Heart left ventricle (tissue), 16 donors: ENCODE measurements around the gene C2CD4C. TPM values are rescaled to one million over a fixed set of nuclear protein-coding genes. Genes with fewer than 3 reads are reported as not detected.
"Not testable (repeated sequence)": the region's sequence is repeated elsewhere in the genome, so short reads cannot be mapped to it uniquely, and the experiment has no call there.

Experiments
- ATAC-seq, 4 donors: fragments of 200-7000 bp; cut with Tn5 transposase; one replicate each; pipeline ENCODE4 v1.9.1; 2020 to 2022; ENCODE audit warnings: moderate library complexity in 4 of 4, mild to moderate bottlenecking in 3 of 4, moderate number of reproducible peaks in 1 of 4
- DNase-seq, 5 donors: peaks; one replicate each; pipeline ENCODE4 v3.0.0-alpha.2; 2020
- H3K27ac ChIP-seq, 12 donors: fragments of 200-600 bp; sonication (generic) in 4 of 12; one replicate each; pipeline versions ENCODE4 v1.5.0 to v1.8.0; 2016 to 2022; ENCODE audit warnings: mild to moderate bottlenecking in 2 of 12
- H3K27me3 ChIP-seq, 9 donors: fragments of 200-600 bp; sonication (generic) in 2 of 9; one replicate each; pipeline versions ENCODE4 v1.5.1 to v1.8.0; 2016 to 2022; ENCODE audit warnings: mild to moderate bottlenecking in 3 of 9
- H3K36me3 ChIP-seq, 9 donors: fragments of 200-600 bp; sonication (generic) in 2 of 9; one replicate each; pipeline versions ENCODE4 v1.5.0 to v1.8.0; 2018 to 2022; ENCODE audit warnings: mild to moderate bottlenecking in 2 of 9
- H3K4me1 ChIP-seq, 12 donors: fragments of 200-600 bp; sonication (generic) in 4 of 12; one replicate each; pipeline versions ENCODE4 v1.5.0 to v1.8.0; 2016 to 2022; ENCODE audit warnings: mild to moderate bottlenecking in 3 of 12
- H3K4me3 ChIP-seq, 12 donors: fragments of 200-600 bp; sonication (generic) in 4 of 12; one replicate each; pipeline versions ENCODE4 v1.5.0 to v1.8.0; 2017 to 2022; ENCODE audit warnings: mild to moderate bottlenecking in 9 of 12, moderate library complexity in 4 of 12
- H3K9me3 ChIP-seq, 12 donors: fragments of 200-600 bp; sonication (generic) in 4 of 12; one replicate each; pipeline versions ENCODE4 v1.5.0 to v1.8.0; 2016 to 2022; ENCODE audit warnings: mild to moderate bottlenecking in 1 of 12
- CTCF ChIP-seq, 12 donors: fragments of 200-600 bp; sonication (generic) in 4 of 12; IDR thresholded peaks; one replicate each; pipeline versions ENCODE4 v1.5.0 to v1.8.0; 2018 to 2022; ENCODE audit warnings: antibody characterized with exemption in 12 of 12, mild to moderate bottlenecking in 5 of 12
- POLR2A ChIP-seq, 2 donors: fragments of 450-650 bp; IDR thresholded peaks; one replicate each; pipeline ENCODE4 v1.6.1; 2017; ENCODE audit warnings: antibody characterized with exemption in 2 of 2, mild to moderate bottlenecking in 2 of 2, moderate library complexity in 2 of 2
- WGBS, 4 donors: extraction: QIAGEN DNeasy Blood & Tissue Kit in 2 of 4; methylation state at CpG; one replicate each; pipeline versions ENCODE4 v1.1.5 to v1.1.7; 2013 to 2018; 5-methylcytosine and 5-hydroxymethylcytosine counted together
- intact Hi-C, 10 donors: fragments of 100-400 bp; cut with DNase I; formaldehyde crosslinking; loops; one replicate each; pipeline versions ENCODE4 v1.11.1 to v1.14.2; 2022
- polyA plus RNA-seq, 2 donors: library from polyadenylated mRNA; stranded (reverse); fragments of 200-250 nt; gene quantifications; one replicate each; pipeline ENCODE4 v1.2.3, GENCODE V29; 2013
- total RNA-seq, 9 donors: library from RNA; depleted of rRNA in 2 of 9; stranded (reverse); fragments of >200 nt in 2 of 9; fragmentation: NEBNext Ultra II Directional in 3 of 9; extraction: Animal tissue kit (Norgen Biotek cat#: 25700) in 3 of 9; gene quantifications; one replicate each; pipeline versions ENCODE4 v1.1.0 to v1.2.4, GENCODE V29; 2016 to 2023
- donor health status: ischemic (EF 13 %, LVEDD 7.1; RV severe dilation, severe dysfunction).
- donor health status: healthy with polysubstance abuse.
- donor health status: DM: no; HTN: yes; CAD: no.
- donor health status: DM: no; HTN: no; CAD: no.
- donor health status: ischemic (EF 25% LVEDD 6.9; RV normal size, moderate dysfunction).
- donor health status: ischemic (EF 25% LVEDD 5.7; RV mildly dilated, moderate dysfunction).
- donor health status: healthy.
- donor health status: DM: yes; HTN: yes; CAD: no.
- donor health status: ischemic (EF 35%, LVEDD 5.7; RV mildly dilated, moderate dysfunction).
- donor health status: nonischemic (EF 11% LVEDD 7.7; RV severe dilation, severe dysfunction).
- donor health status: DM: yes; HTN: yes; CAD: no.
- donor health status: PGD.
- donor health status: ischemic (EF 29% LVEDD 5.4; RV normal size, mild dysfunction).
- donor health status: nonischemic (EF 23%, LVEDD 6.1; RV moderate dilation, normal function).

The C2CD4C gene
- total and polyA plus RNA-seq, 11 donors = 0.12 to 2.2 (median 1.3) TPM

- peak in 2 of 5 donors; percentile 16 to 52 for DNase-seq
- no peak for TF ChIP-seq CTCF (IDR thresholded peaks at IDR 0.05)
- no peak for TF ChIP-seq POLR2A (IDR thresholded peaks at IDR 0.05)
- intact Hi-C loops = no loop called here
These were observed 3.7 kb upstream of the C2CD4C start for GRCh38 chr19:412356-413355.

GRCh38 chr19:411723-412355, 2.9 kb upstream of the C2CD4C start:
- TF ChIP-seq POLR2A (IDR thresholded peaks at IDR 0.05) (no peak), CTCF (IDR thresholded peaks at IDR 0.05) (no peak)
- DNase-seq = peak in 3 of 5 donors; percentile 4 to 47 (median 14)

More at GRCh38 chr19:412356-413355, 3.7 kb upstream of the C2CD4C start:
- H3K36me3 ChIP-seq = peaks cover 0 to 3% (median 0%) of the 10 kb centered on the region in 9 donors
- H3K9me3 ChIP-seq = no peaks in the 10 kb centered on the region
- 35 to 51% (median 44%) methylated on average over 18 to 36 of the region's 36 CpGs for WGBS, 4 donors
- H3K4me3 ChIP-seq = no peak overlapping the region
- peak in 3 of 4 donors; percentile 17 to 36 (median 29) for ATAC-seq
- H3K4me1 ChIP-seq = peaks cover 0 to 26% (median 14%) of the 10 kb centered on the region in 12 donors
- H3K27ac ChIP-seq = no peak overlapping the region
- H3K27me3 ChIP-seq = peaks cover 17 to 41% (median 26%) of the 10 kb centered on the region in 9 donors

GRCh38 chr19:411121-411722, 2.3 kb upstream of the C2CD4C start:
- peaks cover 0 to 26% (median 14%) of the 10 kb centered on the region in 12 donors for H3K4me1 ChIP-seq
- H3K9me3 ChIP-seq, intact Hi-C loops, H3K36me3 ChIP-seq, ATAC-seq, H3K27ac ChIP-seq, H3K4me3 ChIP-seq: not testable (repeated sequence)
- DNase-seq = peak in 2 of 5 donors; percentile 15 to 42
- WGBS, 4 donors = 89 to 94% (median 91%) methylated on average over 13 to 22 of the region's 22 CpGs
- H3K27me3 ChIP-seq = peaks cover 18 to 53% (median 28%) of the 10 kb centered on the region in 9 donors

More at GRCh38 chr19:411723-412355, 2.9 kb upstream of the C2CD4C start:
- Histone ChIP-seq H3K4me1 (peaks cover 0 to 26% (median 14%) of the 10 kb centered on the region in 12 donors), H3K4me3 (no peak overlapping the region), H3K9me3 (no peaks in the 10 kb centered on the region), H3K27ac (no peak overlapping the region), H3K27me3 (peaks cover 18 to 47% (median 28%) of the 10 kb centered on the region in 9 donors), H3K36me3 (peaks cover 0 to 2% (median 0%) of the 10 kb centered on the region in 9 donors)
- ATAC-seq = no peak
- intact Hi-C loops = no loop called here
- 32 to 56% (median 54%) methylated on average over 7 to 13 of the region's 13 CpGs for WGBS, 4 donors

GRCh38 chr19:410243-410781, 1.4 kb upstream of the C2CD4C start:
- Histone ChIP-seq H3K4me1 (peaks cover 0 to 26% (median 14%) of the 10 kb centered on the region in 12 donors), H3K36me3 (no peaks in the 10 kb centered on the region), H3K27me3 (peaks cover 18 to 62% (median 28%) of the 10 kb centered on the region in 9 donors), H3K4me3 (no peak overlapping the region), H3K27ac (no peak overlapping the region), H3K9me3 (no peaks in the 10 kb centered on the region)
- DNase-seq (peak in 2 of 5 donors; percentile 21 to 45), ATAC-seq (no peak)
- intact Hi-C loops = no loop called here
- TF ChIP-seq CTCF (IDR thresholded peaks at IDR 0.05) (no peak), POLR2A (IDR thresholded peaks at IDR 0.05) (no peak)
- 63 to 72% (median 68%) methylated on average over 19 to 21 of the region's 21 CpGs for WGBS, 4 donors
